HepG2 (cell line): ENCODE measurements around the gene CADPS2.

ENCODE experiments used
- GTF2F1 ChIP-seq: fragments of 150-350 bp; IDR thresholded peaks from 2 replicates; pipeline ENCODE4 v1.6.1; 2014; ENCODE audit warnings: low read length
- MTF1 ChIP-seq: sonication (generic); formaldehyde crosslinking; IDR thresholded peaks from 2 replicates; pipeline ENCODE4 v1.5.0; 2020; ENCODE audit warnings: missing genetic modification reagents
- POLR2A ChIP-seq, 2 experiments: IDR thresholded peaks; 2 replicates each; pipeline ENCODE4 v1.6.1; 2011; ENCODE audit warnings: low read depth in 2 of 2, low read length in 2 of 2, mild to moderate bottlenecking in 1 of 2, moderate library complexity in 1 of 2; ENCODE audit not compliant: insufficient read depth in 1 of 2
- ZBTB20 ChIP-seq: sonication (generic); formaldehyde crosslinking; IDR thresholded peaks from 2 replicates; pipeline ENCODE4 v1.8.1; 2023; ENCODE audit warnings: missing genetic modification reagents, low read depth, mild to moderate bottlenecking, borderline replicate concordance
- ZBTB7A ChIP-seq: sonication (generic); formaldehyde crosslinking; IDR thresholded peaks from 2 replicates; pipeline ENCODE4 v1.8.0; 2022; ENCODE audit warnings: mild to moderate bottlenecking, missing genetic modification reagents
- ZFP36 ChIP-seq: fragments of 150-350 bp; IDR thresholded peaks from 2 replicates; pipeline ENCODE4 v1.6.1; 2018; ENCODE audit warnings: borderline replicate concordance, low read length, low read depth; ENCODE audit not compliant: partially characterized antibody
- ZNF513 ChIP-seq: sonication (generic); formaldehyde crosslinking; conservative IDR thresholded peaks from 2 replicates; pipeline ENCODE4 v1.5.0; 2020; ENCODE audit warnings: missing genetic modification reagents
- ZNF569 ChIP-seq: sonication (generic); formaldehyde crosslinking; IDR thresholded peaks from 2 replicates; pipeline ENCODE4 v1.5.0; 2020; ENCODE audit warnings: mild to moderate bottlenecking, missing genetic modification reagents, moderate library complexity, borderline replicate concordance

GRCh38 chr7:122350701-122351100 lies 535.6 kb downstream of the CADPS2 start:
- TF ChIP-seq ZBTB20 = no peak
- TF ChIP-seq ZNF569 (CRISPR knock-in tag) = no peak
- TF ChIP-seq POLR2A (IDR thresholded peaks at IDR 0.05; ENCODE audit: insufficient read depth in 1 of 2, low read depth in 2 of 2, low read length in 2 of 2) = no peak
- TF ChIP-seq GTF2F1 = no peak
- TF ChIP-seq ZFP36 = no peak
- no peak for TF ChIP-seq ZBTB7A (CRISPR knock-in tag)
- TF ChIP-seq MTF1 (CRISPR knock-in tag) = no peak
- no peak for TF ChIP-seq ZNF513
